ENCODE measurements around the gene SAGE1.
"Not testable (repeated sequence)": the region's sequence is repeated elsewhere in the genome, so short reads cannot be mapped to it uniquely, and the experiment has no call there.

The SAGE1 gene

GRCh38 chrX:135893294-135893817, at the start of gene SAGE1, which contains the start of gene CT45A10:
SAGE1 (plus strand) TSS chrX:135893716; CDS start chrX:135896243, 2,527 bp downstream.
CT45A10 (minus strand) TSS chrX:135893444; CDS start chrX:135885344, 8,100 bp downstream.
- no peak for FAIRE-seq

- FAIRE-seq, result not testable (repeated sequence)
These were observed 39.1 kb upstream of the SAGE1 start, which contains the start of gene CT45A8 for GRCh38 chrX:135854438-135854837. CT45A8 (minus strand) TSS chrX:135854538; CDS start chrX:135850783, 3,755 bp downstream.

- not testable (repeated sequence) for FAIRE-seq
These were observed 21.8 kb upstream of the SAGE1 start, which contains the start of gene CT45A9 for GRCh38 chrX:135871712-135872111. CT45A9 (minus strand) TSS chrX:135871812; CDS start chrX:135868061, 3,751 bp downstream.

- not testable (repeated sequence) for FAIRE-seq
These were observed 10.8 kb upstream of the SAGE1 start for GRCh38 chrX:135882741-135883140.

- not testable (repeated sequence) for FAIRE-seq
These were observed 5.3 kb upstream of the SAGE1 start for GRCh38 chrX:135888230-135888629.

- FAIRE-seq, result not testable (repeated sequence)
These were observed 4.5 kb upstream of the SAGE1 start for GRCh38 chrX:135888976-135889375.

- FAIRE-seq, result no peak
These were observed 3.4 kb upstream of the SAGE1 start for GRCh38 chrX:135890087-135890585.

GRCh38 chrX:135892781-135893180, 735 bp upstream of the SAGE1 start:
- no peak for FAIRE-seq

GRCh38 chrX:135910251-135910650, 16.7 kb downstream of the SAGE1 start:
- no peak for FAIRE-seq

- no peak for FAIRE-seq
These were observed 20.9 kb downstream of the SAGE1 start for GRCh38 chrX:135914404-135914803.

GRCh38 chrX:135920516-135920915, 27.0 kb downstream of the SAGE1 start:
- FAIRE-seq, result not testable (repeated sequence)

GRCh38 chrX:135923353-135923752, 29.8 kb downstream of the SAGE1 start:
- no peak for FAIRE-seq

GRCh38 chrX:135927897-135928296, 34.4 kb downstream of the SAGE1 start:
- FAIRE-seq, result no peak

- no peak for FAIRE-seq
These were observed 38.4 kb downstream of the SAGE1 start for GRCh38 chrX:135931644-135932487.

GRCh38 chrX:135944486-135944885, 51.0 kb downstream of the SAGE1 start:
- no peak for FAIRE-seq

- FAIRE-seq, result no peak
These were observed 57.8 kb downstream of the SAGE1 start for GRCh38 chrX:135951291-135951690.

All from colon (tissue), 2 donors.